Body of pancreas (tissue), 4 donors: ENCODE results near the gene C10orf143. TPM values are rescaled to one million over a fixed set of nuclear protein-coding genes. Genes with fewer than 3 reads are reported as not detected.
A peak's percentile ranks its signal among the peaks of the same experiment; 100 is the strongest.

Experiments
- ATAC-seq: fragments of 150-250 bp; one replicate; pipeline ENCODE4 v1.9.1; 2016
- DNase-seq, 4 donors: peaks; one replicate each; pipeline ENCODE4 v3.0.0-alpha.2; 2019
- H3K27ac ChIP-seq, 4 donors: fragments of 200-600 bp; sonication (generic); 1 replicate in 3 of 4; 2 replicates in 1 of 4; pipeline versions ENCODE4 v1.5.1 to v1.6.1; 2016 to 2019; ENCODE audit warnings: mild to moderate bottlenecking in 1 of 4, mixed read lengths in 1 of 4, moderate library complexity in 1 of 4
- H3K27me3 ChIP-seq, 2 donors: fragments of 200-600 bp; sonication (generic); one replicate each; pipeline ENCODE4 v1.6.0; 2016; ENCODE audit warnings: mild to moderate bottlenecking in 1 of 2
- H3K36me3 ChIP-seq, 2 donors: fragments of 200-600 bp; sonication (generic); replicated peaks in 1 of 2; 2 replicates each; pipeline ENCODE4 v1.5.1; 2016; ENCODE audit warnings: low read depth in 2 of 2; ENCODE audit not compliant: insufficient read depth in 1 of 2
- H3K4me1 ChIP-seq: fragments of 200-600 bp; sonication (generic); one replicate; pipeline ENCODE4 v1.6.0; 2016
- H3K4me3 ChIP-seq, 2 donors: fragments of 200-600 bp; sonication (generic); 1 replicate in 1 of 2; 2 replicates in 1 of 2; pipeline ENCODE4 v1.5.1; 2016 to 2019
- H3K9me3 ChIP-seq, 3 donors: fragments of 200-600 bp; sonication (generic); 1 replicate in 2 of 3; 2 replicates in 1 of 3; pipeline ENCODE4 v1.5.1; 2016
- POLR2A ChIP-seq, 3 donors: fragments of 450-650 bp; IDR thresholded peaks; one replicate each; pipeline ENCODE4 v1.6.1; 2016; ENCODE audit warnings: antibody characterized with exemption in 3 of 3, mild to moderate bottlenecking in 2 of 3
- WGBS, 2 donors: methylation state at CpG; one replicate each; pipeline ENCODE4 v1.1.5; 2017; 5-methylcytosine and 5-hydroxymethylcytosine counted together
- intact Hi-C: fragments of 100-400 bp; cut with DNase I; formaldehyde crosslinking; loops from one replicate; pipeline ENCODE4 v1.15.1; 2023
- total RNA-seq, 2 donors: library from RNA; depleted of rRNA; stranded (reverse); fragments of >200 nt; gene quantifications; one replicate each; pipeline ENCODE4 v1.1.0, GENCODE V29; 2016
- TF ChIP-seq, protein P1 (sequence below), 7 experiments: fragments of 450-650 bp in 4 of 7; fragments of 200-600 bp in 3 of 7; sonication (generic) in 3 of 7; IDR thresholded peaks; one replicate each; pipeline ENCODE4 v1.5.1; 2016 to 2019; ENCODE audit warnings: antibody characterized with exemption in 7 of 7

The C10orf143 gene
- total RNA-seq, 2 donors from 2014 or later: 1.3 to 3.3 TPM

GRCh38 chr10:130023454-130024230 is 87.0 kb downstream of the C10orf143 start:
- no peak for DNase-seq
- no peaks in the 10 kb centered on the region for H3K4me1 ChIP-seq
- no peaks in the 10 kb centered on the region for H3K36me3 ChIP-seq
- WGBS, 2 donors: 69 to 77% methylated on average over 11 to 17 of the region's 19 CpGs
- no peaks in the 10 kb centered on the region for H3K27me3 ChIP-seq
- intact Hi-C loops: no loop called here
- no peak overlapping the region for H3K4me3 ChIP-seq
- no peaks in the 10 kb centered on the region for H3K9me3 ChIP-seq
- H3K27ac ChIP-seq: no peak overlapping the region
- TF ChIP-seq, protein P1, sequence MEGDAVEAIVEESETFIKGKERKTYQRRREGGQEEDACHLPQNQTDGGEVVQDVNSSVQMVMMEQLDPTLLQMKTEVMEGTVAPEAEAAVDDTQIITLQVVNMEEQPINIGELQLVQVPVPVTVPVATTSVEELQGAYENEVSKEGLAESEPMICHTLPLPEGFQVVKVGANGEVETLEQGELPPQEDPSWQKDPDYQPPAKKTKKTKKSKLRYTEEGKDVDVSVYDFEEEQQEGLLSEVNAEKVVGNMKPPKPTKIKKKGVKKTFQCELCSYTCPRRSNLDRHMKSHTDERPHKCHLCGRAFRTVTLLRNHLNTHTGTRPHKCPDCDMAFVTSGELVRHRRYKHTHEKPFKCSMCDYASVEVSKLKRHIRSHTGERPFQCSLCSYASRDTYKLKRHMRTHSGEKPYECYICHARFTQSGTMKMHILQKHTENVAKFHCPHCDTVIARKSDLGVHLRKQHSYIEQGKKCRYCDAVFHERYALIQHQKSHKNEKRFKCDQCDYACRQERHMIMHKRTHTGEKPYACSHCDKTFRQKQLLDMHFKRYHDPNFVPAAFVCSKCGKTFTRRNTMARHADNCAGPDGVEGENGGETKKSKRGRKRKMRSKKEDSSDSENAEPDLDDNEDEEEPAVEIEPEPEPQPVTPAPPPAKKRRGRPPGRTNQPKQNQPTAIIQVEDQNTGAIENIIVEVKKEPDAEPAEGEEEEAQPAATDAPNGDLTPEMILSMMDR (IDR thresholded peaks at IDR 0.05): no peak
- TF ChIP-seq POLR2A (IDR thresholded peaks at IDR 0.05): no peak
- no peak for ATAC-seq

DNA sequence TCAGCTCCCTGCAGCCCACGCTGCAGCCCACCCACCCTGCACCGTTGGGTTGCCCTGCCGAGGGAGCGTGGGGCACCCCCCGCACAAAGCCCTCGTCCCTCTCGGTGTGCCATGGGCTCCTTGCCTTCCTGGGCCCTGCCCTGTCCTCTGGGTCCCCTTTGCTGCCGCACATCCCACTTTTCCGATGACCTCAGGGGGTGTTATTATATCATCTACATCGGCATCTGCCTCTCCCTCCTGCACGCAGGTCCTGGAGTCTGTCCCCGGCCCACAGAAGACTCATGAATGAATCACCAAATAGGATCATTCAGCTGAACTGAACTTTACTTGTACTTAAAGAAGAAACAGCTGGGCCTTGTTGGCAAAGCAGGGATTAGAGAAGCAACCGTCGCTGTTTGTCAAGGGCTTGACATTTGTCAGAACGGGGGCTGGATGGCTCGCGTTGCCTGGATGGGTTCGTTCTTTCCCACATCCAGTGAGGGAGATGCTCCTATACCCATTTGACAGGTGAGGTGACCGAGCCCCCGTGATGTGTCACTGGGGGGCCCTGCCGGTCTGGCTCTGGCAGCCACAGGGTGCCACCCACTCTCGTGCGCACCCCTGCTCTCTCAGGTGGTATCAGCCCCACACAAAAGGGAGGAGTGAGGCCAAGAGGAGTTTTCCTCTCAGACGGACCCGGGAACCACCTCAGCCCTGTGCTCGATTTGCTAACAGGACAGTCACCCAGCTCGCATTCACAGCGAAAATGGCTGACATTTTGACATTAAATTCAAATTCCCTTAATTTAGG is 87.9 kb downstream of the C10orf143 start:
- intact Hi-C loops: no loop called here
- DNase-seq (peak in 1 of 4 donors; percentile 22), ATAC-seq (peak; percentile 15)
- TF ChIP-seq POLR2A (IDR thresholded peaks at IDR 0.05): no peak
- TF ChIP-seq, protein P1 (IDR thresholded peaks at IDR 0.05): no peak
- H3K27ac ChIP-seq: no peak overlapping the region
- H3K4me3 ChIP-seq: no peak overlapping the region
- H3K27me3 ChIP-seq: no peaks in the 10 kb centered on the region
- no peaks in the 10 kb centered on the region for H3K36me3 ChIP-seq
- no peaks in the 10 kb centered on the region for H3K9me3 ChIP-seq
- WGBS, 2 donors: 58 to 63% methylated on average over 24 to 28 of the region's 28 CpGs
- H3K4me1 ChIP-seq: no peaks in the 10 kb centered on the region

DNA sequence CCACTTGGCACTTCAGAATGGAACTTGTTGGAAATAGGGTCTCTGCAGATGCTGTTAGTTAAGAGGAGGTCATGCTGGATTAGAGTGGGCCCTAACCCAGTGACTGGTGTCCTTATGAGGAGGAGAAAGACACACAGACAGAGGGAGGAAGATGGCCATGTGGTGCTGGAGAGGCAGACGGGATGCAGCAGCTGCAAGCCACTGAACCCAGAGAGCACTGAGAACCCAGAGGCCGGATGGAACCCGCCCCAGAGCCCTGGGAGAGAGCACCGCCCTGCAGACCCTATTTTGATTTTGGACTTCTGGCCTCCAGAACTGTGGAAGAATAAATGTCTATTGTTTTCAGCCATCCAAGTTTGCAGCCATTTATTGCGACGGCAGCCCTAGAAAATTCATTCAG is 88.5 kb downstream of the C10orf143 start:
- Histone ChIP-seq H3K9me3 (no peaks in the 10 kb centered on the region), H3K36me3 (no peaks in the 10 kb centered on the region), H3K4me1 (no peaks in the 10 kb centered on the region), H3K4me3 (no peak overlapping the region), H3K27ac (no peak overlapping the region), H3K27me3 (no peaks in the 10 kb centered on the region)
- intact Hi-C loops: no loop called here
- no peak for DNase-seq
- 58 to 69% methylated on average over 5 to 6 of the region's 6 CpGs for WGBS, 2 donors
- ATAC-seq: no peak
- TF ChIP-seq, protein P1 (IDR thresholded peaks at IDR 0.05): no peak
- no peak for TF ChIP-seq POLR2A (IDR thresholded peaks at IDR 0.05)

DNA sequence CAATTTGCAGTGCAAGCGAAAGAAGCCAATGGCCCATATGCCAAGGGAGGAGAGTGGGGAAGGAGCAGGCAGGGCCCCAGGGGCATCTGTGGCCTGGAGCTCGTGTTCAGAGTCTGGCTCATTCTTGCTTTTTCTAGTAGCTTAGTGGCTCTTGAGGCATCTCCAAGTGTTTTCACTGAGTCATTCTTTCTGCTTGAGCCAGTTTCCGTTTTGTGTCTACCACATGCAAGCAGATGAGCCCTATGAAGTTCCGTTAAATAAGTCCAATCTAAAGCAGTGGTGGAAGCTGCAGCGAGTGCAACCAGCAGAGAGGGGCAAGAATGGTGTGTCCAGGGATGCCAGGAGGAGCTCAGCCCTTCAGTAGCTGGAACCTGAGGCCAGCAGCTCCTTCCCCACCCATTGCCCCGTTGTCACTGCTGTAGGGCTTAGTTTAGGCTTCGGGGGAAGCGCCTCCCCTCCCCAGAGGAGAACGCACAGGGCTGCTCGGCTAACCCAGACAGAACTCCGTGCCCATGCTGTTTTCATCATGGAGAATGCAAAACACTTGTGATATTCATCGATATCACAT is 89.2 kb downstream of the C10orf143 start:
- no peaks in the 10 kb centered on the region for H3K4me1 ChIP-seq
- H3K36me3 ChIP-seq: no peaks in the 10 kb centered on the region
- 60 to 61% methylated on average over 9 to 12 of the region's 12 CpGs for WGBS, 2 donors
- intact Hi-C loops: no loop called here
- H3K27me3 ChIP-seq: no peaks in the 10 kb centered on the region
- TF ChIP-seq POLR2A (IDR thresholded peaks at IDR 0.05): no peak
- TF ChIP-seq, protein P1 (IDR thresholded peaks at IDR 0.05): no peak
- no peaks in the 10 kb centered on the region for H3K9me3 ChIP-seq
- ATAC-seq (peak; percentile 45), DNase-seq (no peak)
- H3K4me3 ChIP-seq: no peak overlapping the region
- H3K27ac ChIP-seq: no peak overlapping the region
